Stimulated activated CD8-positive, alpha-beta memory T cell treated with anti-CD3 and anti-CD28 coated beads, Interleukin-4, amount 100 ng/mL, for 1 hour (primary cell): ENCODE results near the gene ZBTB2.
"Not testable (repeated sequence)": the region's sequence is repeated elsewhere in the genome, so short reads cannot be mapped to it uniquely, and the experiment has no call there.

Source experiments
- DNase-seq, 2 donors: peaks; one replicate each; pipeline ENCODE4 v3.0.0-alpha.2; 2020; ENCODE audit warnings: low read depth in 2 of 2, low spot score in 1 of 2

Gene ZBTB2

DNA sequence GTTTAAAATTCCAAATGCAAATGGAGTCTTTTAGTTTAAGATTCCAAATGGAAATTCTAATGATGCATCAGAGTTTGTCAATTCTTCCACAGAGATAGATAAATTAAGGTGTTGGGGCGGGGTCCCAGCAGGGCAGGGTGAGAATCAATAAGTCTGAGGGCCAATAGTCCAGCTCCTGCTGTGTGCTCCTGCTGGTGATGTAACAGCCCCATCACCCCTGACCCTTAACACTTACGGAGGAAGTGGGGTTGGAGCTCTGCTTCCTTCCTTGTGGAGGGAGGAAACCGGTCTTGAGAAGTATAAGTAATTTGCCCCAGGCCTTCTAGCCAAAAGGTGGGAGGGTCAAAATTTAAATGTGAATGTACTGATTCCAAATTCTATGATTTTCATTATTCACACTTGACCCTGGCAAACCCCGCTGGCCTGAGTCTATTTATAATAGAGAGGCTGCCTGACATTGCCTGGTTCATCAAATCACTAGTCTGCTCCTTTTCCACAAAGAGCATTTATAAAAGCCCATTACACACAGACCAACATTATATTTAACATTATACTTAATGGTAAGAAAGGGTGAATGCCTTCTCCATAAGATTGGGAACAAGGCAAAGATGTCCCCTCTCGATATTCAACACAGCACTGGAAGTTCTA is 17.2 kb downstream of the ZBTB2 start:
- no peak for DNase-seq

DNA sequence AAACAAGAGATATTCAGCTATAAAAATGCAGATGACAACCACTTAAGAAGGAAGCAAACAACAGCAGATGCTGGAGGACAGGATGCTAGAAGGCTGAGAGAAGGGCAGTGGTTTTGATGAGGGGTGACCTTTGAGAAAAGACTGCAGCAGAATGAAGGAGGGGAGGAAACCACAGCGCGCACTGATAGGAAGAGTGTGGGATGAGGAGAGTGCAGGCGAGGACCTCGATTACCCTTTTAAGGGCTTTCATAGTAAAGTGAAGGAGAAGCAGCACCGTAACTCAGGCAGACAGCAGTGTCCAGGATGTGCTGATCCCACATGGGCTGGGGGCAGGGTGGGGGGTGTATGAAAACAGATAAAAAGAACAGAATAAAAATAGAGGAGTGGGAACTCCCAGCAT is 19.2 kb downstream of the ZBTB2 start:
- no peak for DNase-seq

DNA sequence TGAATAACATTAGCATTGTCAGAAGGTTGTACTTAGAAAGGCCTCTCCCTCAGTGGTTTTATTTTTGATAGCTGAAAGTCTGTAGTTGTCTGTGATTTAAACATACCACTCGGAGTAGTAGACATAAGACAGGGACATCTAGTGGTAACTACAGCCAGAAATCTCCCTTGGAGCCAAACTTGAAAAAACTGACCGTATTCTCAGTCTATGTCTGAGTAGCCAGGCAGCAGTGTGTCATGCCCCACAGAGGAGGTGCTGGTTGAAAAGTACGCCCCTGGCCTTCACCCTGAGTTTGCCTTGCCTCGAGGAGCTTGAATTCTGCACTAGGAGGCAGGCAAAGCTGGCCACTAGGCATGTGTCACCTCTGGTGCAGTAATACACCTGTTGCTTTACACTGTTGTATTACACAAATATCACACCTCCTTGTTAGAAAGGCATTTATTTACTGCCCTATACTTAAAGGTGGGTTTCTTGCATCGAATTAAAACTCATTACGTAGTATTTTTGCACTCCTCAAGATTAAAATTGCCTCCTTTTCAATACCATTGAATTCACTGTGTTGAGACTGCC is 20.8 kb downstream of the ZBTB2 start:
- no peak for DNase-seq

DNA sequence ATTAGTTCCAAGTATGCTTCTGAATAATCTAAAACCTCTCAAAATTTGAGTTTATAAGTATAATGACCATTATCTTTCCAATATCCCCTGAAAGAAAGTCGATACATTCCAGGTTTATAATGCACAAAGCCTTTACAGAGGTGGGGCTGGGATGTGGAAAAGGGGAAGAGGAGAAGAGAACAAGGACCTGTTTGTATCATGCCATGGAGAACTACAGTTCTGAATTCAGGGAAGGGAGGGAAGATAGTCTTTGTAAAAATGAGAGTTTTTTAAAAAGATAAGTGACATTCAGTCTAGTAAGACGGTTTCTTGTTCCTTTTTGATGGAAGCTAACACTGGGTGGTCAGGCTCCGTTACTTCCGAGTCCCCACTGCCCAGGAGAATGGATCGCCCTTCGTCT is 26.1 kb downstream of the ZBTB2 start:
- no peak for DNase-seq

DNA sequence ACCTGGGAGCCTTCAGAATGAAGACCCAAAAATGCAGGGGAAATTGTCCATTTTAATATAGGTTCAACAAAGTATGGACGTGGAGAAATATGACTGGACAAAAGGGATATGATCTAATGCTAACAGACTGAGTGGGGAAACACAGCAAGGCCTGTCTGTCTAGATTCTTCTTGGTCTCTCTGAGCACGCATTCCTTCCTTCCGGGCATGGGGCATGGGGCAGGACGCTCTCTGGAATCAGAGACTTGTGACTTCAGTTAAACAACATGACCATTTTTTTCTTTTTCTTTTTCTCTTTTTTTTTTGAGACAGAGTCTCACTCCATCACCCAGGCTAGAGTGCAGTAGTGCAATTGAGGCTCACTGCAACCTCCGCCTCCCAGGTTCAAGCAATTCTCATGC is 31.9 kb downstream of the ZBTB2 start:
- DNase-seq: no peak

DNA sequence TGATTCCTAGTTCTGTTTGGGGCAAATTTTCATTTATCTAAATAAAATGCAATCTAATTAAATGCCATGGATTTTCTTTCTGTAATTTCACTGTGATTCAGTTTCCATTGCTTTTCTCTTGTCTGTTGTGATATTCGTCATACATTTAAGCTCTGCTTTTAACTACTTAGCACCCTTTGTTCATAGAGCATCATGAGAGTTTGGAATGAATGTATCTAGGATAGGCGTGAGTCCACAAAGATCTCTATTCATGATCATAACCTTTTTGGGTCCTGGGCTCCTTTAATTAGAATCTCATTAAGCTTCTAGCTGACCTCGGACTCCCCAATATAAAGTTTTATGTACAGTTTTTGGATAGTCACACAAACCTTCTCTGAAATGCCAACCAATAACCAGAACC is 32.9 kb downstream of the ZBTB2 start:
- DNase-seq: no peak

DNA sequence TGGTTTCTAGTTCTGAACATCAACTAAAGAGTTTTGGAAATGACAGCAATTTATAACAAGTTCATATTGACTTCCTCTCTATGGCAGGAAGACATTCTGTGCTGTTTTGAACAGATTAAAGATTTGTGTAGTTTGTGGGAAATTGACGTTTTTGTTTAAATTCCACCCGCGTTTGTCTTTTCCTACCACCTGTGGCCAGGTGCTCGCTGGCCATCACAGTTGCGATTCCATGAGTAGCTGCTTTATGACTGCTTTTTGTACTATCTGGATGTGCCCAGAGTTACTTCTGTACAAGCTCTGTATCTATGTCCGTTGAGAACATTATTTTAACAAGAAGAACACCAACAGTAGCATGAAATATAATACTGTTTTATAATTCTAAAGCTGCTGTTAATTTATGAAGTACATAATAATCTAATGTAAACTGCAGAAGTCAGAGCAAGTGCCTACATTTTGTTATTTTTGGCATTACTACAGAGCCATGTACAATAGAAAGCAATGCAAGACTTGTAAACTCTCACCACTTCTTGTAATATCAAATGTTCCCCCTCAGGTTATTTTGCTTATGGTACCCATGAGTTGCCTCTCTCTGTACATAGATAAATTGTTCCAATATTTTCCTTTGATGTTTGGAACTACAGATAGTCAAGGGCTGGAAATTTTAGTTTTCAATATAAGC is 33.5 kb downstream of the ZBTB2 start:
- DNase-seq: no peak

DNA sequence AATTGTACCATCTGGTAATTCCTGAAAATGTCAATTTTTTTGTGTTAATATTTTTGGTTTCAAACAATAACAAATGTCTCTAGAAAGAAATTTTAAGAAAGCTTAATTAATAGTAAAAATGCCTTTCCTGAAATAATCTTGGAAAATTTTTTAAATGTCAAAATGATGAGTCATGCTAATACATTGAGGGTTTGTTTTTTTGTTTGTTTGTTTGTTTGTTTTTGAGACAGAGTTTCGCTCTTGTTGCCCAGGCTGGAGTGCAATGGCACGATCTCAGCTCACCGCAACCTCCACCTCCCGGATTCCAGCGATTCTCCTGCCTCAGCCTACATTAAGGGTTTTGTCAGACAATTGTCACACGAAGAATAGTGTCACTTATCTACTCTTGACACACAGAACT is 34.4 kb downstream of the ZBTB2 start:
- not testable (repeated sequence) for DNase-seq

DNA sequence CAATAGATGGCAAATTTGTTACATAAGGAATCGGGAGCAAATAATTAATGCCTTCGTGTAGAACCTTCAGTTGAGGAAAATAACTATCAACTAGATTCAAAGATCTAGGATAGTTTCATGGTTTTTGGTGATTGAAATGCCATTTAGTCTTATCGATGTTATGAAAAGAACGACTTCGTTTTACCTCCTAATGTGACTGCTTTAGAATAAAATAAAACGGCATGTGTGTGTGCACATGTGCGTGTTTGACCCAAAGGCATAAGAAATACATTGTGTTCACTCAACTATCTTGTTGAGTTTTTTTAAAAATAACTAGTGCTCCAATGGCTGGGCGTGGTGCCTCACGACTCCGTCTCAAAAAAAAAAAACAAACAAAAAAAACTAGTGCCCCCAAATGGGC is 37.6 kb downstream of the ZBTB2 start:
- no peak for DNase-seq

DNA sequence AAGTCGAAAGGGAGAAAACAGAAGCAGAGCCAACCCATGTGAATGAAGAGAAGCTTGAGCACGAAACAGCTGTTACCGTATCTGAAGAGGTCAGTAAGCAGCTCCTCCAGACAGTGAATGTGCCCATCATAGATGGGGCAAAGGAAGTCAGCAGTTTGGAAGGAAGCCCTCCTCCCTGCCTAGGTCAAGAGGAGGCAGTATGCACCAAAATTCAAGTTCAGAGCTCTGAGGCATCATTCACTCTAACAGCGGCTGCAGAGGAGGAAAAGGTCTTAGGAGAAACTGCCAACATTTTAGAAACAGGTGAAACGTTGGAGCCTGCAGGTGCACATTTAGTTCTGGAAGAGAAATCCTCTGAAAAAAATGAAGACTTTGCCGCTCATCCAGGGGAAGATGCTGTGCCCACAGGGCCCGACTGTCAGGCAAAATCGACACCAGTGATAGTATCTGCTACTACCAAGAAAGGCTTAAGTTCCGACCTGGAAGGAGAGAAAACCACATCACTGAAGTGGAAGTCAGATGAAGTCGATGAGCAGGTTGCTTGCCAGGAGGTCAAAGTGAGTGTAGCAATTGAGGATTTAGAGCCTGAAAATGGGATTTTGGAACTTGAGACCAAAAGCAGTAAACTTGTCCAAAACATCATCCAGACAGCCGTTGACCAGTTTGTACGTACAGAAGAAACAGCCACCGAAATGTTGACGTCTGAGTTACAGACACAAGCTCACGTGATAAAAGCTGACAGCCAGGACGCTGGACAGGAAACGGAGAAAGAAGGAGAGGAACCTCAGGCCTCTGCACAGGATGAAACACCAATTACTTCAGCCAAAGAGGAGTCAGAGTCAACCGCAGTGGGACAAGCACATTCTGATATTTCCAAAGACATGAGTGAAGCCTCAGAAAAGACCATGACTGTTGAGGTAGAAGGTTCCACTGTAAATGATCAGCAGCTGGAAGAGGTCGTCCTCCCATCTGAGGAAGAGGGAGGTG is 38.7 kb downstream of the ZBTB2 start:
- no peak for DNase-seq

DNA sequence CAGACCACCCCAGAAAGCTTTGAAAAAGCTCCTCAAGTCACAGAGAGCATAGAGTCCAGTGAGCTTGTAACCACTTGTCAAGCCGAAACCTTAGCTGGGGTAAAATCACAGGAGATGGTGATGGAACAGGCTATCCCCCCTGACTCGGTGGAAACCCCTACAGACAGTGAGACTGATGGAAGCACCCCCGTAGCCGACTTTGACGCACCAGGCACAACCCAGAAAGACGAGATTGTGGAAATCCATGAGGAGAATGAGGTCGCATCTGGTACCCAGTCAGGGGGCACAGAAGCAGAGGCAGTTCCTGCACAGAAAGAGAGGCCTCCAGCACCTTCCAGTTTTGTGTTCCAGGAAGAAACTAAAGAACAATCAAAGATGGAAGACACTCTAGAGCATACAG is 39.6 kb downstream of the ZBTB2 start:
- no peak for DNase-seq

DNA sequence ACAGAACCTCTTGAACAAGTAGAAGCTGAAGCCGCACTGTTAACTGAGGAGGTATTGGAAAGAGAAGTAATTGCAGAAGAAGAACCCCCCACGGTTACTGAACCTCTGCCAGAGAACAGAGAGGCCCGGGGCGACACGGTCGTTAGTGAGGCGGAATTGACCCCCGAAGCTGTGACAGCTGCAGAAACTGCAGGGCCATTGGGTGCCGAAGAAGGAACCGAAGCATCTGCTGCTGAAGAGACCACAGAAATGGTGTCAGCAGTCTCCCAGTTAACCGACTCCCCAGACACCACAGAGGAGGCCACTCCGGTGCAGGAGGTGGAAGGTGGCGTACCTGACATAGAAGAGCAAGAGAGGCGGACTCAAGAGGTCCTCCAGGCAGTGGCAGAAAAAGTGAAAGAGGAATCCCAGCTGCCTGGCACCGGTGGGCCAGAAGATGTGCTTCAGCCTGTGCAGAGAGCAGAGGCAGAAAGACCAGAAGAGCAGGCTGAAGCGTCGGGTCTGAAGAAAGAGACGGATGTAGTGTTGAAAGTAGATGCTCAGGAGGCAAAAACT is 40.1 kb downstream of the ZBTB2 start:
- no peak for DNase-seq

DNA sequence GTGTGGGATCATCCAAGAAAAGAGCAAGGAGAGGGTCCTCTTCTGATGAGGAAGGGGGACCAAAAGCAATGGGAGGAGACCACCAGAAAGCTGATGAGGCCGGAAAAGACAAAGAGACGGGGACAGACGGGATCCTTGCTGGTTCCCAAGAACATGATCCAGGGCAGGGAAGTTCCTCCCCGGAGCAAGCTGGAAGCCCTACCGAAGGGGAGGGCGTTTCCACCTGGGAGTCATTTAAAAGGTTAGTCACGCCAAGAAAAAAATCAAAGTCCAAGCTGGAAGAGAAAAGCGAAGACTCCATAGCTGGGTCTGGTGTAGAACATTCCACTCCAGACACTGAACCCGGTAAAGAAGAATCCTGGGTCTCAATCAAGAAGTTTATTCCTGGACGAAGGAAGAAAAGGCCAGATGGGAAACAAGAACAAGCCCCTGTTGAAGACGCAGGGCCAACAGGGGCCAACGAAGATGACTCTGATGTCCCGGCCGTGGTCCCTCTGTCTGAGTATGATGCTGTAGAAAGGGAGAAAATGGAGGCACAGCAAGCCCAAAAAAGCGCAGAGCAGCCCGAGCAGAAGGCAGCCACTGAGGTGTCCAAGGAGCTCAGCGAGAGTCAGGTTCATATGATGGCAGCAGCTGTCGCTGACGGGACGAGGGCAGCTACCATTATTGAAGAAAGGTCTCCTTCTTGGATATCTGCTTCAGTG is 40.8 kb downstream of the ZBTB2 start:
- DNase-seq: no peak

DNA sequence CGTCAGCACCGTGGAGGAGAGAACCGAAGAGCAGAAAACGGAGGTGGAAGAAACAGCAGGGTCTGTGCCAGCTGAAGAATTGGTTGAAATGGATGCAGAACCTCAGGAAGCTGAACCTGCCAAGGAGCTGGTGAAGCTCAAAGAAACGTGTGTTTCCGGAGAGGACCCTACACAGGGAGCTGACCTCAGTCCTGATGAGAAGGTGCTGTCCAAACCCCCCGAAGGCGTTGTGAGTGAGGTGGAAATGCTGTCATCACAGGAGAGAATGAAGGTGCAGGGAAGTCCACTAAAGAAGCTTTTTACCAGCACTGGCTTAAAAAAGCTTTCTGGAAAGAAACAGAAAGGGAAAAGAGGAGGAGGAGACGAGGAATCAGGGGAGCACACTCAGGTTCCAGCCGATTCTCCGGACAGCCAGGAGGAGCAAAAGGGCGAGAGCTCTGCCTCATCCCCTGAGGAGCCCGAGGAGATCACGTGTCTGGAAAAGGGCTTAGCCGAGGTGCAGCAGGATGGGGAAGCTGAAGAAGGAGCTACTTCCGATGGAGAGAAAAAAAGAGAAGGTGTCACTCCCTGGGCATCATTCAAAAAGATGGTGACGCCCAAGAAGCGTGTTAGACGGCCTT is 41.6 kb downstream of the ZBTB2 start:
- no peak for DNase-seq

DNA sequence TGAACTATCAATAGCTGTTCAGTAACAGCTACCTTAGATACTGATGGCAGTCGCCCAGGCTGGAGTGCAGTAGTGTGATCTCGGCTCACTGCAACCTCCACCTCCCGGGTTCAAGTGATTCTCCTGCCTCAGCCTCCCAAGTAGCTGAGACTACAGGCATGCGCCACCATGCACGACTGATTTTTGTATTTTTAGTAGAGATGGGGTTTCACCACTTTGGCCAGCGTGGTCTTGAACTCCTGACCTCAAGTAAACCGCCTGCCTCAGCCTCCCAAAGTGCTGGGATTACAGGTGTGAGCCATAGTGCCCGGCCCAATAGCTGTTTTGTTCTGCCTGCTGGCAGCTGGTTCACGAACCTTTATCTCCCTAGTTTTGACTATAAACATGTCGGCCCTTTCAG is 48.6 kb downstream of the ZBTB2 start:
- DNase-seq: not testable (repeated sequence)

DNA sequence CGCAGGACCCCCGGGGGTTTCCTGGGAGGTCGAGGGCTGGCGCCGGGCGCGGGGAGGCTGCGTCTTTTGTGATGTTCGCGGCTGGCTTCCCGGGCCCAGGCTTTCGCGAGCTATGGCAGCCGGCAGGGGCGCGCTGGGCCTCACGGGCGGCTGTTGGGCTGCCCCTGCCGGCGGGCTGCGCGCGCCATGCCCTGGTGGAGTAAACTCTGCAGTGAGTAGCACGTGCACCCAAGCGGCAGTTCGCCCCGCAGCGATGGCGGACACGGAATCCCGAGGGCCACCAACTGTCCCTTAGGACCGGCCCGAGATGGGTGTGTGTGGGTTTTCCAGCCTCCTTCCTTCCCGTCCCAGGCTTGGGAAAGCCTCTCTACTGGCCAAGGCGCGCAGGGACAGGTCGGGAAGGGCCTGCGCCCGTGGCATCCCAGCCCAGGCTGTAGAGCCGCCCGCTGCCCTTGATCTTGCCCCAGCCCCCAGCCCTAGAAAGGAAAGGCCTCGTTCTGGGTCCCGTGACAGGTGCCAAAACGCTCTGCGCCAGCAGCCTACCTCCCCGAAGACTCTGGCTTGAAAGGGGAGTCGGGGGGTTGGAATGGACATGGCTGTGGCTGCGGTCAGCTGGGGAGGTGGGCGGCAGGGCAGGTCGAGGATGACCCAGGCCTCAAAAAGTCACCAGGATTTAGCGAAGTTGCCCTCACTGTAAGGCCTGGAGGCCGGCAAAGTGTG is 49.7 kb downstream of the ZBTB2 start:
- DNase-seq: no peak

DNA sequence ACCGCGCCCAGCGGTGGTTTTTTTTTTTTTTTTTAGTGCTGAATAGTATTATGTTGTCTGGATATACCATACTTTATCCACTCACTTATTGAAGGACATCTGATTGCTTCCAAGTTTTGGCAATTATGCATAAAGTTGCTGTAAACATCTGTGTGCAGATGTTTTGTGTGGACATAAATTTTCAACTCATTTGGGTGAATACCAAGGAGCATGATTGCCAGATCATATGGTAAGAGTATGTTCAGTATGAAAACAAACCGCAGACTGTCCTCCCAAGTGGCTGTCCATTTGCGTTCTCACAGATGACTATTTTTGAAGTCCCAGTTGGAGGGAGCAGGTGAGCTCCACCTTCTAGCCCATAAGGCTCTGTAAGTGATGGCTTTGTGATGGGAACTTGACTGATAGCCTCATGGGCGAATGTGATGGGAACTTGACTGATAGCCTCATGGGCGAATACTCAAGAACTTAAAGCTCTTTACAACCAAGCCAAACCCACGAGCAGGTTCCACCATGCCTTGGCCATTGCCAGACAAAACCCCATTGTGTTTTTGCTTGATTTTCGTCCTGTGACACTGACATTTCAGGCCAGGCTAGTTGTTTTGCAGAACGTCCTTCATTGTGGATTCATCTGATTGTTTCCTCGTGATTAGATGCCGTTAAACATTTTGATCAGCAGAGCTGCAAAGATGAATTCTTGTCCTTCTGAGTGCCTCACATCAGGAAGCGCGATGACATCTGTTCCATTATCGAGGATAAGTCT is 51.0 kb downstream of the ZBTB2 start:
- no peak for DNase-seq

DNA sequence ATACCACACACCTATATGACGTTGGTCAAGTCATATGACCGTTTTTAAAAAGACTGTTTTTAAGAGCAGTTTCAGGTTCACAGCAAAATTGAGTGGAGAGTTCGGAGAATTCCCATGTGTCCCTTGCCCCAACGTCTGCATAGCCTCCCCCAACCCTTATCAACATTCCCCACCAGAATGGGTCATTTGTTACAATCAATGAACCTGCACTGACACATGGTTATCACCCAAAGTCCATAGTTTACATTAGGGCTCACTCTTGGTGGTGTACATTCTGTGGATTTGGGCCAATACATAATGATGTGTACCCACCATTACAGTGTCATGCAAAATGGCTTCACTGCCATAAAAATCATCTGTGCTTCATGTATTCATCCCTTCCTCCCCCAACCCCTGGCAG is 52.0 kb downstream of the ZBTB2 start:
- DNase-seq: no peak

DNA sequence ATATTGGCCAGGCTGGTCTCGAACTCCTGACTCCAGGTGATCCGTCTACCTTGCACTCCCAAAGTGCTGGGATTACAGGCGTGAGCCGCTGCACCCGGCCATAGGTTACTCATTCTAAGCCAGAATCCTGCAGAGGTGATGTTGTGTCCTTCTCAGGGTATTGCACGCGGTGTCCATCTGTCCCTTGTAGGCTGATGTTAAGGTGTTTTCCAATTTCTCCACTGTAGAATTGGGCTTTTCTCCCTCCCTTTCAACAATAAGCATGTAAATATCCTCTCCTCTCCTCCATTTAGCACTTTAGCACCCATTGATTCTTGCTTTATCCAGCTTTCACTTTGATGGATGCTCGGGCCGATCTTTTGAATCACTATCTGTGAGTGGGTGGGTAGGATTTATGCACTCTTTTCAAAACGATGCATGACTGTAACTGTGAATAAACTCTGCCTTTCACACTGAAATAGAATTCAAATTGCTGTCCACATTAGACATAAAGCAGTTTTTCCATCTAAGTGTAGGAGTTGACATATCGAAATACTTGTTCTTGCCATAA is 52.6 kb downstream of the ZBTB2 start:
- DNase-seq: no peak
